MV-4-11 (cell line): ENCODE data around the gene GRK4.

Experiments used
- DNase-seq: peaks from one replicate; lab custom pipeline; 2025; lab: John Stamatoyannopoulos, UW

GRK4 gene

GRCh38 chr4:3073158-3074077 lies 110.0 kb downstream of the GRK4 start:
- DNase-seq, result no peak

GRCh38 chr4:3074078-3074845 lies 110.9 kb downstream of the GRK4 start, which contains the start of the genes HTT and HTT-AS:
TSS of gene HTT (plus strand) at chr4:3074681. CDS start at chr4:3074826, 145 bp downstream.
TSS of gene HTT-AS (minus strand) at chr4:3074538.
- DNase-seq, result peak; percentile 92

- peak; percentile 56 for DNase-seq
These were observed 111.7 kb downstream of the GRK4 start for GRCh38 chr4:3074846-3075651.

- no peak for DNase-seq
These were observed 112.2 kb downstream of the GRK4 start for GRCh38 chr4:3075652-3075981.

GRCh38 chr4:3077796-3078195 lies 114.4 kb downstream of the GRK4 start:
- peak; percentile 57 for DNase-seq

GRCh38 chr4:3079694-3080123 lies 116.3 kb downstream of the GRK4 start:
- peak; percentile 82 for DNase-seq

GRCh38 chr4:3082925-3083515 lies 119.6 kb downstream of the GRK4 start:
- no peak for DNase-seq

GRCh38 chr4:3083732-3084131 lies 120.4 kb downstream of the GRK4 start:
- no peak for DNase-seq

GRCh38 chr4:3085948-3086670 lies 122.7 kb downstream of the GRK4 start:
- DNase-seq, result no peak

- DNase-seq, result no peak
These were observed 123.9 kb downstream of the GRK4 start for GRCh38 chr4:3087115-3087797.
